Activated T-helper 1 cell treated with anti-CD3 and anti-CD28 coated beads, Interleukin-2, amount 50 U/mL, for 16 hours (primary cell): Measurements from ENCODE around the gene SRR.

Experiments
- DNase-seq, 2 donors: peaks; one replicate each; pipeline ENCODE4 v3.0.0-alpha.2; 2020; ENCODE audit warnings: low read depth in 1 of 2, low spot score in 1 of 2

SRR gene

DNA sequence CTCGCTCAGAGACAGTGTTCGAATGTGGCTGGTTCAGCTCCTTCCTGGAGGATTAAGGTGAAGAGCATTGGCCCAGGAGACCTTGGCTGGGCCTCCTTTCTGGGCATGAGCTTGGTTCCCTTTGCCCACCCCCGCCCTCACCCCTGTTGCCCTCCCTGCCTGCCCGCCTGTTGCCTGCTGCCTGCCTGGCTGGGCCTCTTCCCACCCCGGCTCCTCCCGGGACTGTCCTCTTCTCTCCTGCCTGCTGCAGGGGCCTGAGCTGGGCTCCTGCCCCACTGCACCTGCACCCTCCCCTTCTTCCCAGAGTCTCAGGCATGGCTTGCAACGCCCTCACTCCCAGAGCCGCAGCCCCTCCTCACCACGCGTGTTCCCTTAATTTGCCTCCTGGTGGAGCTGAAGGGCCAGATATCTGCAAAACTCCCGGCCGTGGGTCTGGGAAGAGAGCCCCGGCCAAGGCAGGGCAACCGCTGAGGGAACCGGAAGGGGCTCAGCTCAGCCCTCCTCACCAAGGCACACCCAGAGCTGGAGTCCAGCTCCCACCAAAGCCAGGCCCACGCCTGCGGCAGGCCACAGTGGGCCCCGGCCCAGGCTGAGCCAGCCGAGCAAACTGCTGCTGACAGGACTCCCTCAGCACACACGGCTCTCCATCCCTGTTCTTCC is 65.9 kb downstream of the SRR start:
- DNase-seq: no peak

DNA sequence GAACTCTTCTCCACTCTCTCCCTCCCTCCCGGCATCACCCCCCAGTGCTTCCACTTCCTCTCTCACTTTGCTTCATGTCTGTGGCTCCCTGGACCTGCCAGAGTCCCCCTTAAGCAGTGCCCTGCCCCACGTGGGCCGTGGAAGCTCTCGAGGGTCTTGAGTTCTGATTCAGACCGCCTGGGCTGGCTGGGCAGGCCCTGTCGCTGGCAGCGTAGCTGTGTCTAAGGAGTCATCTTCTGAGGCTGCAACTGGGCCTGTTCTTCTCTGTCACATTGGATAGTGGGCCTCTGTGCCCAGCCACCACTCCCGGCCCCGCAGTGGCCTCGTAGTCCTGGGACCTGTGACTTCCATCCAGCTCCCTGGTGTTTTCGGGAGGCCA is 66.5 kb downstream of the SRR start:
- DNase-seq: no peak

DNA sequence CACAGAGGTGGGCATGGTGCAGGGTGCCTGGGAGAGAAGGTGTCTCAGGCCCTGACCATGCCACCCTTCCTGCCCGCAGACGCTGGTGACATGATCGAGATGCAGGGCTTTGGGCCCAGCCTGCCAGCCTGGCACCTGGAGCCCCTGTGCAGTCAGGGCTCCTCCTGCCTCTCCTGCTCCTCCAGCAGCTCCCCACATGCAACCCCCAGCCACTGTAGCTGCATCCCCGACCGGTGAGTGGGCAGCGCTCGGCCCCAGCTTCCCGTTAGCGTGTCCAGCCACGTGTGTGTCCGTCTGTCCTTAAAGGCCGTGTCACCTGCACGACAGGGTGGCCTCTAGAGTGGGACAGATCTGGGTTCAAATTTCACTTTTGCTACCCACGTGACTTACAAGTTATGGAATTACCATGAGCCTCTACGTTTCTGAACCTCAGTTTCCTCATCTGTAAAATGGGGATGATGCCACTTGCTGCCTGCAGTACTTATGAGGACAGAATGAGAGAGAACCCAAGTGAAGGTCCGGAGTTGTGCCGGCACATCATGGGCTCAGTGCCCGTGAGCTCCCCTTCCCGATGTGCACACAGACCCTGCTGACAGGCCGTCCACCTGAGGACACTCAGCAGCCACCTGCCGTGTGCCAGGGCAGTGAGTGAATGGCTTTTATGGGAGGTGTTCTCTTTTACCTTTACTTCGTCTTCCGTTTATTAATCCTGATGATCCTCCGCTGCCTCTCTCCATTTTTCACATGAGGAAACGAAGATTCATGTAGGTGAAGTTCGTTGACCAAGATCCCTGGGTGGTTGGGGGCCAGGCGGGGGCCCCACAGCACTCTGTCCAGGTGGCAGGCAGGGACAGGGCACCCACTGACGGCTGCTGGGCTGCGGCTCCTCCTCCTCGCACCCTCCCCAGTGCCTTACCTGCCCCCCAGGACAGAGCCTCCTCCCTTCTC is 67.7 kb downstream of the SRR start:
- no peak for DNase-seq

- DNase-seq: no peak
Observed at GRCh38 chr17:2372180-2372579, 68.4 kb downstream of the SRR start.

GRCh38 chr17:2372681-2373080 is 68.9 kb downstream of the SRR start:
- DNase-seq: no peak

DNA sequence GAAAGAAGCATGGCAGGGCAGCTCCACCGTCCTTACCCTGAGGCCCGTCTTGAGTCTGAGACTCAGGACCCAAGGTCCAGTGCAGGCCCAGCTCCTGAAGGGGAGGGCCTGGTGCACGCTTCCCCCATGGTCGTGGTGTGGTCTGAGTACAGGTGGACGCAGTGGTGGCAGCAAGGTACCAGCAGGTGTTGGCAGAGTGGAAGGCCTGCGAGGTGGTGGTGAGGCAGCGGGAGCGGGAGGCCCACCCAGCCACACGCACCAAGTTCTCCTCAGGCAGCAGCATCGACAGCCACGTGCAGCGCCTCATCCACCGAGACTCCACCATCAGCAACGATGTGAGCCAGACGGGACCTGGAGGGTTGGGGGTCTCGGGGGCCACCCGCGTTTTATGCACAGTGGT is 69.4 kb downstream of the SRR start:
- no peak for DNase-seq
